ENCODE data around the gene ST6GALNAC4. TPM values are rescaled to one million over a fixed set of nuclear protein-coding genes. Genes with fewer than 3 reads are reported as not detected.

Gene ST6GALNAC4
- total RNA-seq, 4 donors from 2014 or later = 20.3 to 44.8 (median 35.9) TPM

DNA sequence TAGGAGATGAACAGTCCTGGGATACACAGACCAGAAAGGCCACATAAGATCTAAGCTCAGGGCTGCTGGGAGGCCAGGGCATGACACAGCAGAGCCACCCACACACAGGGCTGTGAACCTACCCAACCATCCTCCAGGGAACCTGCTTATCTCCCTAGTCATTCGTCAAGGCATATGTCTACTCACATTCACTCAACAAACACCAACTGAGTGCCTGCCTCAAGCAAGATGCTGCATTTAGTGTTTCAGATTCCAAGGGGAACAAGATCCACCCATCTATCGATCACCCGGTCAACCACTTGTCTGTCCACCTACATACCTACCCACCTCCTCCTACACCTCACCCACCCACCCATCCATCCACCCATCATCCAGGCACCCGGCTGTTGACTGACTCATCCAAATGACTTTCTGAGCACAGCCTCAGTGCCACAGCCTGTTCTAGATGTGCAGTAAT lies 19.0 kb upstream of the ST6GALNAC4 start:
- H3K27ac ChIP-seq (replicated peaks in 1 of 4) = no peak overlapping the region
- WGBS = 86% methylated on average over 4 of the region's 4 CpGs
- no peak for DNase-seq (ENCODE audit: extremely low spot score)
- TF ChIP-seq POLR2A (IDR thresholded peaks at IDR 0.05; ENCODE audit: low read depth) = no peak
- TF ChIP-seq POLR2AphosphoS5 (IDR thresholded peaks at IDR 0.05) = no peak
- TF ChIP-seq, protein P1, sequence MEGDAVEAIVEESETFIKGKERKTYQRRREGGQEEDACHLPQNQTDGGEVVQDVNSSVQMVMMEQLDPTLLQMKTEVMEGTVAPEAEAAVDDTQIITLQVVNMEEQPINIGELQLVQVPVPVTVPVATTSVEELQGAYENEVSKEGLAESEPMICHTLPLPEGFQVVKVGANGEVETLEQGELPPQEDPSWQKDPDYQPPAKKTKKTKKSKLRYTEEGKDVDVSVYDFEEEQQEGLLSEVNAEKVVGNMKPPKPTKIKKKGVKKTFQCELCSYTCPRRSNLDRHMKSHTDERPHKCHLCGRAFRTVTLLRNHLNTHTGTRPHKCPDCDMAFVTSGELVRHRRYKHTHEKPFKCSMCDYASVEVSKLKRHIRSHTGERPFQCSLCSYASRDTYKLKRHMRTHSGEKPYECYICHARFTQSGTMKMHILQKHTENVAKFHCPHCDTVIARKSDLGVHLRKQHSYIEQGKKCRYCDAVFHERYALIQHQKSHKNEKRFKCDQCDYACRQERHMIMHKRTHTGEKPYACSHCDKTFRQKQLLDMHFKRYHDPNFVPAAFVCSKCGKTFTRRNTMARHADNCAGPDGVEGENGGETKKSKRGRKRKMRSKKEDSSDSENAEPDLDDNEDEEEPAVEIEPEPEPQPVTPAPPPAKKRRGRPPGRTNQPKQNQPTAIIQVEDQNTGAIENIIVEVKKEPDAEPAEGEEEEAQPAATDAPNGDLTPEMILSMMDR (IDR thresholded peaks at IDR 0.05) = no peak
- H3K4me3 ChIP-seq = no peak overlapping the region
- H3K36me3 ChIP-seq = peaks cover 0 to 21% (median 19%) of the 10 kb centered on the region in 4 donors
- H3K9me3 ChIP-seq = no peaks in the 10 kb centered on the region
- intact Hi-C loops (cut with DNase I) = no loop called here
- H3K27me3 ChIP-seq = peaks cover 0 to 2% (median 0%) of the 10 kb centered on the region in 4 donors
- peaks cover 28 to 50% (median 42%) of the 10 kb centered on the region in 4 donors for H3K4me1 ChIP-seq

DNA sequence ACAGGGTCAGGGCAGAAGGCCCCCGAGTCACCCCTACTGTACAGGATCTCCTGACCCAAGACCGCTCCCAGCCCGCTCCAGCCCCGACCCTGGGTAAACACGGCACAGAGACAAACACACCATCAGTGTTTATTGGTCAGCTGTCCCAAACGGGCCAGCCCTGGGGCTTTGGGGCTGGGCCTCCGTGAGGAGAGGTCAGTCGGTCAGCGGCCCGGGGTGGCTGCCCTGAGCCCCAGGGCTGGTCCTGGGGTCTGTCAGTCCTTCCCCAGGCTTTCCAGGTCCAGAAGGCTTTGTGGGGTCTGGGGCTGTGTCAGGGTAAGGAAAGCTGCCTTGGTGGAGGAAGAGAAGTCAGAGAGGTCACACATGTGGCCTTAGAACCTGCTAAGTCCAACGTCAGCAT lies 18.1 kb upstream of the ST6GALNAC4 start:
- Histone ChIP-seq H3K27ac (replicated peaks in 1 of 4) (no peak overlapping the region), H3K4me3 (no peak overlapping the region), H3K9me3 (no peaks in the 10 kb centered on the region), H3K36me3 (peaks cover 0 to 19% (median 18%) of the 10 kb centered on the region in 4 donors), H3K27me3 (peaks cover 0 to 2% (median 0%) of the 10 kb centered on the region in 4 donors), H3K4me1 (peaks cover 36 to 58% (median 50%) of the 10 kb centered on the region in 4 donors)
- intact Hi-C loops (cut with DNase I) = no loop called here
- TF ChIP-seq, protein P1 (IDR thresholded peaks at IDR 0.05) = no peak
- no peak for DNase-seq (ENCODE audit: extremely low spot score)
- WGBS = 53% methylated on average over 5 of the region's 11 CpGs

DNA sequence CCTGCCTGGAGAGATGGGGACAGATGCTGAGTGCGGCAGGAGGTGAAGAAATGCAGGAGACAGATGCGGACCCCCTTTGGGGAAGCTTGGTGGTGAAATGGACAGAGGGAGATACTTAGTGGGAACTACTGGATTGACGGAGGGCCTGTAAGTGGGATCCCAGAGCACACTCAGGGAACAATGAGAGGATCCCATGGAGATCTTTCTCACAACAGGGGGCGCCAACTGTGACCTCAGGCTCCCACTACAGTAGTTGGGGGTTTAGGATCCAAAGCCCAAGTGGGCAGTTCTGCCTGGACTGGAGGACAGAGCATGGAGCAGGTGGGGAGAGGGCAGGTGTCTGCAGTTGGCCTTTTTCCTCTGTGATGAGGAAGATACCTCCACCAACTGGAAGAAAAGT lies 17.4 kb upstream of the ST6GALNAC4 start:
- Histone ChIP-seq H3K4me3 (no peak overlapping the region), H3K27ac (replicated peaks in 1 of 4) (no peak overlapping the region), H3K4me1 (peaks cover 36 to 58% (median 51%) of the 10 kb centered on the region in 4 donors), H3K27me3 (peaks cover 0 to 9% (median 0%) of the 10 kb centered on the region in 4 donors), H3K9me3 (no peaks in the 10 kb centered on the region), H3K36me3 (peaks cover 0 to 18% (median 16%) of the 10 kb centered on the region in 4 donors)
- intact Hi-C loops (cut with DNase I) = no loop called here
- 94% methylated on average over 4 of the region's 4 CpGs for WGBS
- DNase-seq (ENCODE audit: extremely low spot score) = no peak
- TF ChIP-seq, protein P1 (IDR thresholded peaks at IDR 0.05) = no peak
- TF ChIP-seq POLR2AphosphoS5 (IDR thresholded peaks at IDR 0.05) = no peak
- no peak for TF ChIP-seq POLR2A (IDR thresholded peaks at IDR 0.05; ENCODE audit: low read depth)
- no peak for TF ChIP-seq EP300 (IDR thresholded peaks at IDR 0.05)

DNA sequence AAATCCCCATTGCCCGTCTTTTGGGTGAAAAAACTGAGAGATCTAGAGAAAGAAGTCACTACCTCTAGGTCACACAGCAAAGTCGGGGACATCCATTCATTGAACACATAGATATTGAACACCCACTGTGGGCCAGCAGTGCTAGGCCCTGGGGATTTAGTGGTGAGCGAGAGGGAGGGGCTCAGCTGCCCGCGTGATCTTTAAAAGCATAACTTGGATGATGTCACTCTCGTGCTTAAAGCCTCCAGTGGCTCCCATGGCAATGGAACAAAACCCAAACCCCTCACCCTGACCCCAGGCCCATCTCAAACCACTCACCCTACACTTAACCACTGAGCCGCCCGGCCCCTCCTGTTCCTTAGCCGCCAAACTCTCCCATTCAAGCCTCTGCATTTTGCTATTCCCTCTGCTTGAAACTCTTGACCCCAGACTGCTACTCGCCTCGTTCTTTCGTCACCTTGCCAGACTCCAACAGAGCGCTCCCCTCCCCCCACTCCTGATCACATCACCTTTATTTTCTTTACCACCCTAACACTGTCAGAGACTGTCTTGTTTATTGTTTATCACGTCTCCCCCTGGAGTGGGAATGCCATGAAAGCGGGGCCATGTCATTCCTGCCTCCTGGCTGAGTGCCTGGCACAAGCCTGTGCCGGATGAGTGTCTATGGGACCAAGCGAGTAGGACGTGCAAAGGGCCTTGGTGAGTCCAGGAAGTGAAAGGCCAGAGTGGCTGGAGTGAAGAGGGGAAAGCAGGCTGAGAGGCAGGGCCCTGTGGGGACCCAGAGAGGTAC lies 14.4 kb upstream of the ST6GALNAC4 start:
- Histone ChIP-seq H3K27ac (replicated peaks in 1 of 4) (no peak overlapping the region), H3K36me3 (peaks cover 0 to 18% (median 15%) of the 10 kb centered on the region in 4 donors), H3K4me3 (peak overlapping the region; percentile 51 to 69 (median 58)), H3K27me3 (peaks cover 0 to 39% (median 23%) of the 10 kb centered on the region in 4 donors), H3K9me3 (no peaks in the 10 kb centered on the region), H3K4me1 (peaks cover 37 to 60% (median 51%) of the 10 kb centered on the region in 4 donors)
- intact Hi-C loops (cut with DNase I) = no loop called here
- no peak for DNase-seq (ENCODE audit: extremely low spot score)
- 21% methylated on average over 17 of the region's 18 CpGs for WGBS
- TF ChIP-seq, protein P1 (IDR thresholded peaks at IDR 0.05) = no peak
- TF ChIP-seq POLR2AphosphoS5 (IDR thresholded peaks at IDR 0.05) (no peak), EP300 (IDR thresholded peaks at IDR 0.05) (no peak), POLR2A (IDR thresholded peaks at IDR 0.05; ENCODE audit: low read depth) (no peak)

All from esophagus muscularis mucosa (tissue), 4 donors.